ENCODE data around the gene LBX1.

LBX1 gene

DNA sequence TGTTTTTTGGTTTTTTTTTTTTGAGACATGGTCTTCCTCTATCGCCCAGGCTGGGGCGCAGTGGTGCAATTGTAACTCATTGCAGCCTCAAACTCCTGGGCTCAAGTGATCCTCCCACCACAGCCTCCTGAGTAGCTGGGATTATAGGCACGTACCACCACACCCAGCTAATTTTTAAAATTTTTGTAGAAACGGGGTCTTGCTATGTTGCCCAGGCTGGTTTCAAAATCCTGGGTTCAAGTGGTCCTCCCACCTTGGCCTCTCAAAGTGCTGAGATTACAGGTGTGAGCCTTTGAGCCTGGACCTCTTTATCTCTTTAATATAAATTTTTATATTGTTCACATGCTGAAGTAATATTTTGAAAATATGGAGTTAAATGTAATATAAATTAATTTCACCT, 28.2 kb upstream of the LBX1 start:
- H3K27ac ChIP-seq = no peak overlapping the region
- TF ChIP-seq ZFX (IDR thresholded peaks at IDR 0.05) (no peak), CTCF (conservative IDR thresholded peaks at IDR 0.05) (no peak)

- TF ChIP-seq ZFX (IDR thresholded peaks at IDR 0.05) = no peak
- TF ChIP-seq CTCF (conservative IDR thresholded peaks at IDR 0.05) = no peak
- H3K27ac ChIP-seq = no peak overlapping the region
Measured at GRCh38 chr10:101257084-101257483, 27.8 kb upstream of the LBX1 start.

GRCh38 chr10:101256387-101256786, 27.1 kb upstream of the LBX1 start:
- TF ChIP-seq CTCF (conservative IDR thresholded peaks at IDR 0.05) (no peak), ZFX (IDR thresholded peaks at IDR 0.05) (no peak)
- no peak overlapping the region for H3K27ac ChIP-seq

- TF ChIP-seq ZFX (IDR thresholded peaks at IDR 0.05) (no peak), CTCF (conservative IDR thresholded peaks at IDR 0.05) (no peak)
Measured at GRCh38 chr10:101250136-101250535, 20.9 kb upstream of the LBX1 start.

GRCh38 chr10:101249171-101249581, 19.9 kb upstream of the LBX1 start:
- no peak for TF ChIP-seq ZFX (IDR thresholded peaks at IDR 0.05)
- no peak for TF ChIP-seq CTCF (conservative IDR thresholded peaks at IDR 0.05)
- H3K27ac ChIP-seq = no peak overlapping the region

More at GRCh38 chr10:101250136-101250535, 20.9 kb upstream of the LBX1 start:
- no peak overlapping the region for H3K27ac ChIP-seq

DNA sequence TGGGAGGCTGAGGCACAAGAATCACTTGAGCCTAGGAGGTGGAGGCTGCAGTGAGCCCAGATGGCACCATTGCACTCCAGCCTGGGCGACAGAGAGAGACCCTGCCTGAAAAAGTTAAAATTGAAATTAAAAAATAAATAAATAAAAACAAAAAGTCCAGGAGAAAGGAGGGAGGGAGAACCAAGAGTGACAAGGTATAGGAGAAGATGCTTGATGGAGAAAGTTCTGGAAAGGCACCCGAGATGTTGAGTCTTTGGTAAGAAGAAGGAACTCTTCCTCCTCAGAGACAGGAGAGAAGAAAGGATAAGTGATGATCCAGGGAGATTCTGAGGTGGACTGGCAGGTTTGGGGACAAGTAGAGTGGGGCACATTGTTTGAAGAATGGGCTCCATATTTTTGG, 17.4 kb upstream of the LBX1 start:
- TF ChIP-seq CTCF (conservative IDR thresholded peaks at IDR 0.05) (no peak), ZFX (IDR thresholded peaks at IDR 0.05) (no peak)
- H3K27ac ChIP-seq = no peak overlapping the region

- no peak overlapping the region for H3K27ac ChIP-seq
- TF ChIP-seq CTCF (conservative IDR thresholded peaks at IDR 0.05) (no peak), ZFX (IDR thresholded peaks at IDR 0.05) (no peak)
Measured at GRCh38 chr10:101244321-101245050, 15.2 kb upstream of the LBX1 start.

Measured in C4-2B (cell line).